ENCODE data around the gene SPNS3. TPM values are rescaled to one million over a fixed set of nuclear protein-coding genes. Genes with fewer than 3 reads are reported as not detected.

The SPNS3 gene
- total and polyA plus RNA-seq, 10 of the 15 experiments (the other 5 are each of a cell fraction or from before 2014, with no cell fraction given), result 0.16 to 2.6 (median 0.97) TPM

- WGBS (ENCODE audit: insufficient coverage, insufficient replicate concordance, low lambda C conversion rate, missing lambda C conversion rate), result 79% methylated on average over 3 of the region's 3 CpGs
- SMC1A ChIA-PET (ENCODE audit: uncharacterized antibody, unreplicated experiment), result interaction anchor here (0.7 to 2.2 kb wide), 9 partner anchors 9 to 211 kb away, joined by 3 to 20 read pairs (median 3); no protein-coding TSS in a partner anchor
- no peak for DNase-seq (ENCODE audit: low read depth, low spot score)
- peaks cover 4% of the 10 kb centered on the region for H3K4me1 ChIP-seq (ENCODE audit: control insufficient read depth, insufficient read depth, low read length)
- intact Hi-C loops (cut with micrococcal nuclease; ENCODE audit: unreplicated experiment) (loop anchor here (5.0 kb wide), 1 partner anchor 34 kb away; no protein-coding TSS in a partner anchor), in situ Hi-C loops (cut with MboI) (no loop called here)
- no peak for ATAC-seq
- H3K27me3 ChIP-seq (replicated peaks in 1 of 2; ENCODE audit: control insufficient read depth in 2 of 2, insufficient read depth in 2 of 2, low read length in 1 of 2), result no peaks in the 10 kb centered on the region
- BruUV-seq (replicated peaks), result no TSS peak
- no peak overlapping the region for H3K4me3 ChIP-seq
- H3K36me3 ChIP-seq (ENCODE audit: control insufficient read depth in 2 of 2, insufficient read depth in 2 of 2, low read length in 1 of 2), result no peaks in the 10 kb centered on the region
- H3K79me2 ChIP-seq (ENCODE audit: control insufficient read depth, insufficient read depth, low read length), result no peaks in the 10 kb centered on the region; the same call in 1 of the 2 replicates
- no peak for FAIRE-seq
- H3K9ac ChIP-seq (ENCODE audit: control insufficient read depth, insufficient read depth, low read length), result no peak overlapping the region
- TF ChIP-seq E2F4 (IDR thresholded peaks at IDR 0.05; ENCODE audit: low read depth, low read length), result no peak
- no peaks in the 10 kb centered on the region for H3K9me3 ChIP-seq (replicated peaks; ENCODE audit: control insufficient read depth, insufficient read depth, low read length)
- H3K4me2 ChIP-seq (ENCODE audit: control insufficient read depth, insufficient read depth), result no peak overlapping the region
- H2AFZ ChIP-seq (ENCODE audit: control insufficient read depth, low read depth, low read length), result no peak overlapping the region
- no peak overlapping the region for H3K27ac ChIP-seq (ENCODE audit: control insufficient read depth, insufficient read depth)
- no peaks in the 10 kb centered on the region for H4K20me1 ChIP-seq (ENCODE audit: control insufficient read depth, insufficient read depth)
- RAD21 ChIA-PET (ENCODE audit: unreplicated experiment), result interaction anchor here (0.7 to 4.8 kb wide), 5 partner anchors 35 to 497 kb away, joined by 3 to 79 read pairs (median 4); no protein-coding TSS in a partner anchor
- CTCF ChIA-PET, result interaction anchor here (0.6 to 7.4 kb wide), 6 partner anchors 9 to 211 kb away, joined by 3 to 156 read pairs (median 4); no protein-coding TSS in a partner anchor
- POLR2A ChIA-PET, result interaction anchor here (0.6 to 0.7 kb wide), 4 partner anchors 11 to 486 kb away, joined by 3 to 5 read pairs (median 4); no protein-coding TSS in a partner anchor
Measured at GRCh38 chr17:4411201-4411600, 22.5 kb upstream of the SPNS3 start.
